ENCODE results near the gene SCNN1A. TPM values are rescaled to one million over a fixed set of nuclear protein-coding genes. Genes with fewer than 3 reads are reported as not detected.
A peak's percentile ranks its signal among the peaks of the same experiment; 100 is the strongest.

SCNN1A gene
- total RNA-seq, 1 experiment from 2014 or later, result 549 TPM

DNA sequence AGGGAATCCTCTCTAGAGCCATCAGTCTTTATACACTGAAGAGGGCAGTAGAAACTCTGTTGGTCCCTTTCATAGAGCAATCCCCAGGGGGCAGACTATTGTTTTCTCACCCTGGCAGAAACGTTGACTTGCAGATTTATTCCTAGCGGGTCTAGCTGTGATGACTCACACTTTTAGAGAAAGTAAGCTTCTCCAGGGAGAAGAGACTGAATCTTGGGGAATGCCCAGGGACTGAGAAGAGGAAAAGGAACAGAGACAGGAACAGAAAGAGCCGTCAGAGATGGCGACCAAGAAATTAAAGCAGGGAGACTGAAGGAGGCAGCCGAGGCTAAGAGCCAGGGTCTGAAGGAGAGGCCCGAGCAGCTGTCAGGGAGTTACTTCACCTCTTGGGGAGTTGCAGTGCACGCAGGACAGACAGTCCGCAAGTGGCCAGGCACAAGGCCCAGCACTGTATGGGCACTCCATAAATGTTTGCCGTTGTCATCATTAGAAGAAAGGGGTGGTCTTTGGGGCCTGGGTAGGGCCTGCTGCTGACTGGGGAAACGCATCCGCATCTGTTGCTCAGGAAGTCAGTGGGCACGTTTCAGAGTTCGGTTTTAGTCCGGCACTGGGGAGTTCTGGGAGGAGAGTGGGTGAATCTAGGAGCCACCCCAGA lies 51.9 kb downstream of the SCNN1A start:
- Histone ChIP-seq H3K4me2 (peak overlapping the region; percentile 30), H3K79me2 (ENCODE audit: low read depth) (0 out of 2 replicates have a peak, but pooled peaks cover 2% of the 10 kb centered on the region), H3K4me1 (replicated peaks; ENCODE audit: insufficient read depth) (peaks cover 39% of the 10 kb centered on the region), H3F3A (ENCODE audit: insufficient read depth, low read depth) (peaks cover 78% of the 10 kb centered on the region), H3K9me3 (ENCODE audit: insufficient read depth, low read depth) (no peaks in the 10 kb centered on the region), H3K27ac (peak overlapping the region; percentile 60), H3K9me2 (ENCODE audit: insufficient read depth) (no peaks in the 10 kb centered on the region), H3K4me3 (no peak overlapping the region), H2AFZ (no peak overlapping the region), H3K36me3 (ENCODE audit: low read depth) (peaks cover 20% of the 10 kb centered on the region), H4K20me1 (ENCODE audit: insufficient read depth) (peaks cover 5% of the 10 kb centered on the region; the same call in 1 of the 2 replicates), H3K27me3 (ENCODE audit: insufficient read depth, low read depth) (no peaks in the 10 kb centered on the region)
- TF ChIP-seq EZH2 (IDR thresholded peaks at IDR 0.05; ENCODE audit: low read depth), result no peak
- TF ChIP-seq, protein P1, sequence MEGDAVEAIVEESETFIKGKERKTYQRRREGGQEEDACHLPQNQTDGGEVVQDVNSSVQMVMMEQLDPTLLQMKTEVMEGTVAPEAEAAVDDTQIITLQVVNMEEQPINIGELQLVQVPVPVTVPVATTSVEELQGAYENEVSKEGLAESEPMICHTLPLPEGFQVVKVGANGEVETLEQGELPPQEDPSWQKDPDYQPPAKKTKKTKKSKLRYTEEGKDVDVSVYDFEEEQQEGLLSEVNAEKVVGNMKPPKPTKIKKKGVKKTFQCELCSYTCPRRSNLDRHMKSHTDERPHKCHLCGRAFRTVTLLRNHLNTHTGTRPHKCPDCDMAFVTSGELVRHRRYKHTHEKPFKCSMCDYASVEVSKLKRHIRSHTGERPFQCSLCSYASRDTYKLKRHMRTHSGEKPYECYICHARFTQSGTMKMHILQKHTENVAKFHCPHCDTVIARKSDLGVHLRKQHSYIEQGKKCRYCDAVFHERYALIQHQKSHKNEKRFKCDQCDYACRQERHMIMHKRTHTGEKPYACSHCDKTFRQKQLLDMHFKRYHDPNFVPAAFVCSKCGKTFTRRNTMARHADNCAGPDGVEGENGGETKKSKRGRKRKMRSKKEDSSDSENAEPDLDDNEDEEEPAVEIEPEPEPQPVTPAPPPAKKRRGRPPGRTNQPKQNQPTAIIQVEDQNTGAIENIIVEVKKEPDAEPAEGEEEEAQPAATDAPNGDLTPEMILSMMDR (conservative IDR thresholded peaks at IDR 0.05), result peak; percentile 79
- BruUV-seq (replicated peaks), result TSS peak; percentile 0
- intact Hi-C loops (cut with micrococcal nuclease; ENCODE audit: unreplicated experiment), result loop anchor here (2.0 to 5.0 kb wide), 2 partner anchors 37 to 144 kb away; no protein-coding TSS in a partner anchor
- CTCF ChIA-PET, result interaction anchor here (0.6 to 1.4 kb wide), 12 partner anchors 9 to 1192 kb away, joined by 3 to 6 read pairs (median 4); no protein-coding TSS in a partner anchor
- POLR2A ChIA-PET (ENCODE audit: unreplicated experiment), result interaction anchor here (0.6 to 1.3 kb wide), 11 partner anchors 11 to 290 kb away, joined by 3 to 13 read pairs (median 5); no protein-coding TSS in a partner anchor
- DNase-seq, result peak; percentile 75 to 88

DNA sequence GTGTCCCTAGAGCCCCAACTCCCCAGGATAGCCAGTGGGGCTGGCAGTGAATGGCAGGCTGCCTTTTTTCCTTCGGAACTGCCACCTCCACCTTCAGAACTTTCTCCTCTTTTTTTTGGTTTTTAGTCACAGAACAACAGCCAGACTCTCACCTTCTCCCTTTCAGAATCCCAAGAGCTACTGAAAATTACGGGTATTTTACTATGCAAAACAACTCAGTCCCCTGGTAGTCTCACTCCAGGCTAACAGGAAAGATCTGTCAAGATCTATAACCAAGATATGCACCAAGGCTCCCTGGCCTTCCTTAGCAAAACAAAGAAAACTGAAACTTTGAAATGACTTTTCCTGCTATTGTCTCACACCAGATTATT lies 52.4 kb downstream of the SCNN1A start:
- ChIA-PET POLR2A (ENCODE audit: unreplicated experiment) (interaction anchor here (0.6 to 1.3 kb wide), 8 partner anchors 10 to 290 kb away, joined by 3 to 13 read pairs (median 6); no protein-coding TSS in a partner anchor), CTCF (interaction anchor here (0.6 to 1.4 kb wide), 10 partner anchors 11 to 1192 kb away, joined by 3 to 6 read pairs (median 4); no protein-coding TSS in a partner anchor)
- TF ChIP-seq EZH2 (IDR thresholded peaks at IDR 0.05; ENCODE audit: low read depth), result no peak
- TF ChIP-seq, protein P1 (conservative IDR thresholded peaks at IDR 0.05), result no peak
- intact Hi-C loops (cut with micrococcal nuclease; ENCODE audit: unreplicated experiment), result loop anchor here (2.0 to 5.0 kb wide), 2 partner anchors 36 to 144 kb away; no protein-coding TSS in a partner anchor
- Histone ChIP-seq H3K4me1 (replicated peaks; ENCODE audit: insufficient read depth) (peaks cover 39% of the 10 kb centered on the region), H3K4me3 (no peak overlapping the region), H3K79me2 (ENCODE audit: low read depth) (no peaks in the 10 kb centered on the region), H3F3A (ENCODE audit: insufficient read depth, low read depth) (peaks cover 73% of the 10 kb centered on the region), H3K9me3 (ENCODE audit: insufficient read depth, low read depth) (no peaks in the 10 kb centered on the region), H3K36me3 (ENCODE audit: low read depth) (peaks cover 16% of the 10 kb centered on the region), H3K27me3 (ENCODE audit: insufficient read depth, low read depth) (no peaks in the 10 kb centered on the region), H3K27ac (peak overlapping the region; percentile 60), H3K4me2 (peak overlapping the region; percentile 17; the same call in 1 of the 2 replicates), H2AFZ (no peak overlapping the region), H4K20me1 (ENCODE audit: insufficient read depth) (peaks cover 4% of the 10 kb centered on the region; the same call in 1 of the 2 replicates), H3K9me2 (ENCODE audit: insufficient read depth) (no peaks in the 10 kb centered on the region)
- no TSS peak for BruUV-seq (replicated peaks)
- no peak for DNase-seq

DNA sequence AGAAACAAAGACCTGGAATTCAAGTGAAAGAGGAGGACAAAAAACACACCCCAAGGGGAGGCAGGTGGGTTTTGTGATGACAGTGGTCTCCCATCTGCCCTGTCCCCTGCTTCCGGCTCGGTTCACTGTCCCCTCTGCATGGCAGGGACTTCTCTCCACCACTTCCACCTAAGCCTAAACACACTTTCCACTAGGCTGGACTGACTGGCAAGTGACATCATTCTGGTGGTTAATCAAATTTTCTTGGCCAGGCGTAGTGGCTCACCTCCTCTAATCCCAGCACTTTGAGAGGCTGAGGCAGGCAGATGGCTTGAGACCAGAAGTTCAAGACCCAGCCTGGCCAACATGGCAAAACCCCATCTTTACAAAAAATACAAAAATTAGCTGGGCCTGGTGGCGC lies 53.0 kb downstream of the SCNN1A start:
- BruUV-seq (replicated peaks), result no TSS peak
- no peaks in the 10 kb centered on the region for H3K27me3 ChIP-seq (ENCODE audit: insufficient read depth, low read depth)
- peak overlapping the region; percentile 17 for H3K4me2 ChIP-seq
- H3K79me2 ChIP-seq (ENCODE audit: low read depth), result no peaks in the 10 kb centered on the region
- TF ChIP-seq EZH2 (IDR thresholded peaks at IDR 0.05; ENCODE audit: low read depth), result no peak
- TF ChIP-seq, protein P1 (conservative IDR thresholded peaks at IDR 0.05), result no peak
- no peaks in the 10 kb centered on the region for H3K9me3 ChIP-seq (ENCODE audit: insufficient read depth, low read depth)
- peaks cover 4% of the 10 kb centered on the region; the same call in 1 of the 2 replicates for H4K20me1 ChIP-seq (ENCODE audit: insufficient read depth)
- no peak overlapping the region for H3K4me3 ChIP-seq
- CTCF ChIA-PET, result interaction anchor here (1.4 kb wide), 2 partner anchors 48 to 143 kb away, joined by 6 read pairs; no protein-coding TSS in a partner anchor
- H3K9me2 ChIP-seq (ENCODE audit: insufficient read depth), result no peaks in the 10 kb centered on the region
- POLR2A ChIA-PET (ENCODE audit: unreplicated experiment), result interaction anchor here (1.3 kb wide), 1 partner anchor 291 kb away, joined by 13 read pairs; no protein-coding TSS in a partner anchor
- H3K4me1 ChIP-seq (replicated peaks; ENCODE audit: insufficient read depth), result peaks cover 39% of the 10 kb centered on the region
- DNase-seq, result no peak
- H3F3A ChIP-seq (ENCODE audit: insufficient read depth, low read depth), result peaks cover 71% of the 10 kb centered on the region
- peak overlapping the region; percentile 60 for H3K27ac ChIP-seq
- H3K36me3 ChIP-seq (ENCODE audit: low read depth), result peaks cover 15% of the 10 kb centered on the region
- no peak overlapping the region for H2AFZ ChIP-seq
- intact Hi-C loops (cut with micrococcal nuclease; ENCODE audit: unreplicated experiment), result loop anchor here (2.0 to 5.0 kb wide), 2 partner anchors 36 to 145 kb away; no protein-coding TSS in a partner anchor

Measured in PC-9 (cell line).